Nephron (organoid): Measurements from ENCODE around the gene CTXN1.

Source experiments
- H3K27ac Mint-ChIP-seq, 3 experiments: 2 replicates each; pipeline ENCODE4 v1.8.0; 2020; ENCODE audit warnings: mixed read lengths in 3 of 3, mild to moderate bottlenecking in 2 of 3, moderate library complexity in 1 of 3
- H3K27me3 Mint-ChIP-seq: 2 replicates; pipeline ENCODE4 v1.8.0; 2021; ENCODE audit warnings: low read depth, mild to moderate bottlenecking, moderate library complexity, mixed read lengths
- H3K36me3 Mint-ChIP-seq: 2 replicates; pipeline ENCODE4 v1.8.0; 2020; ENCODE audit warnings: low read depth, mixed read lengths
- H3K4me1 Mint-ChIP-seq: 2 replicates; pipeline ENCODE4 v1.8.0; 2020; ENCODE audit warnings: mixed read lengths
- H3K4me3 Mint-ChIP-seq, 3 experiments: 2 replicates each; pipeline ENCODE4 v1.8.0; 2020; ENCODE audit warnings: mild to moderate bottlenecking in 3 of 3, mixed read lengths in 3 of 3, moderate library complexity in 2 of 3
- H3K9me3 Mint-ChIP-seq: 2 replicates; pipeline ENCODE4 v1.8.0; 2020; ENCODE audit warnings: mixed read lengths
- TF ChIP-seq, protein P1 (sequence below), 3 experiments: fragments of 200-600 bp; sonication (generic); IDR thresholded peaks; one replicate each; pipeline ENCODE4 v1.5.0; 2021; ENCODE audit warnings: antibody characterized with exemption in 3 of 3; ENCODE audit not compliant: unreplicated experiment in 3 of 3

CTXN1 gene

DNA sequence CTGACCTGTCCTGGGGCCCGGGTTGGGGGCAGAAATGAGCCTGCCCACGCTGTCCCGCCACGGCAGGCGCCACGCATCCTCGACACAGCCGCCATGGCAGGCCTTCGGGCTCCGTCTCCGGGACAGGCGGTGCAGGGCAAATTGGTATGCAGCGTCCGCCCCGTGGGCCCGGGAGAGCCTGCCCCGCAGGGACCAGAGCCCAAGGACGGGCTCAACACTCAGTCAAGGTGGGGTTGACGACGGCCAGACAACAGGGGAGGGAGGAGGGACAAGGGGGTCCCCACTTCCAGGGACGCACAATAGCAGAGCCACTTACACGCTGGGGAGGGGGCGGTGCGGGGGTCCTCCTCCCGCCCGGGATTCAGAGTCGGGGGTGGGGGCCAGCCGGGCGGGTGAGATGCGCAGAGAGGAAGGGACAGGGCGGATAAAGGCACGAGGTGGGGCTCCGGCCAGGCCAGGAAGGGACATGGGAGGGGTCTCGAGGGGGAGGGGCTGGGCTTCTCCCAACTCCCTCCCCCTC is 1.2 kb downstream of the CTXN1 start:
- peak overlapping the region in 2 of 3 experiments; percentile 56 to 68 for H3K4me3 Mint-ChIP-seq
- TF ChIP-seq, protein P1, sequence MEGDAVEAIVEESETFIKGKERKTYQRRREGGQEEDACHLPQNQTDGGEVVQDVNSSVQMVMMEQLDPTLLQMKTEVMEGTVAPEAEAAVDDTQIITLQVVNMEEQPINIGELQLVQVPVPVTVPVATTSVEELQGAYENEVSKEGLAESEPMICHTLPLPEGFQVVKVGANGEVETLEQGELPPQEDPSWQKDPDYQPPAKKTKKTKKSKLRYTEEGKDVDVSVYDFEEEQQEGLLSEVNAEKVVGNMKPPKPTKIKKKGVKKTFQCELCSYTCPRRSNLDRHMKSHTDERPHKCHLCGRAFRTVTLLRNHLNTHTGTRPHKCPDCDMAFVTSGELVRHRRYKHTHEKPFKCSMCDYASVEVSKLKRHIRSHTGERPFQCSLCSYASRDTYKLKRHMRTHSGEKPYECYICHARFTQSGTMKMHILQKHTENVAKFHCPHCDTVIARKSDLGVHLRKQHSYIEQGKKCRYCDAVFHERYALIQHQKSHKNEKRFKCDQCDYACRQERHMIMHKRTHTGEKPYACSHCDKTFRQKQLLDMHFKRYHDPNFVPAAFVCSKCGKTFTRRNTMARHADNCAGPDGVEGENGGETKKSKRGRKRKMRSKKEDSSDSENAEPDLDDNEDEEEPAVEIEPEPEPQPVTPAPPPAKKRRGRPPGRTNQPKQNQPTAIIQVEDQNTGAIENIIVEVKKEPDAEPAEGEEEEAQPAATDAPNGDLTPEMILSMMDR (IDR thresholded peaks at IDR 0.05; ENCODE audit: unreplicated experiment in 3 of 3) = no peak
- peaks cover 10% of the 10 kb centered on the region for H3K27me3 Mint-ChIP-seq
- peaks cover 5% of the 10 kb centered on the region for H3K36me3 Mint-ChIP-seq
- peaks cover 31% of the 10 kb centered on the region for H3K4me1 Mint-ChIP-seq
- H3K9me3 Mint-ChIP-seq = no peaks in the 10 kb centered on the region
- H3K27ac Mint-ChIP-seq = no peak overlapping the region

DNA sequence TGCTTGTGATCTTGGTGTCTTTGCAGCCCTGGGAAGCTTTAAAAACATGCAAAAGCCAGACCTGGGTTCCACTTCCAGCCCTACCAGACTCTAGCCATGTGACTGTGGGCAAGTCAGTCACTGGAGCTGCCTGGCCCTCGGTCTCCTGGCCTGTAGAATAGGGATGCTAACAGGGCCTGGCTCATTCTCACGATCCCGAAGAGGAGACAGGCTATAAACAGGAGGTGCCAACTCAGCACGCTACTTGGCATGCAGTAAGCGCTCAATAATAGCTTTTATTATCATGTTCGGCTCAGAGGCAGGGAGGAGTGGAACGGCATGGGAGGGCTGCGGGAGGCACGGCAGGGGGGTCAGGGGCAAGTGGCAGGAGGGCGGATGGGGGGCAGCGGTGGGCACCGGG is 1.7 kb downstream of the CTXN1 start:
- Mint-ChIP-seq H3K27ac (peak overlapping the region in 1 of 3 experiments; percentile 48), H3K27me3 (peaks cover 13% of the 10 kb centered on the region), H3K9me3 (no peaks in the 10 kb centered on the region), H3K4me3 (peak overlapping the region; percentile 76 to 87 (median 84)), H3K4me1 (peaks cover 34% of the 10 kb centered on the region), H3K36me3 (peaks cover 5% of the 10 kb centered on the region)
- TF ChIP-seq, protein P1 (IDR thresholded peaks at IDR 0.05; ENCODE audit: unreplicated experiment in 3 of 3) = no peak

DNA sequence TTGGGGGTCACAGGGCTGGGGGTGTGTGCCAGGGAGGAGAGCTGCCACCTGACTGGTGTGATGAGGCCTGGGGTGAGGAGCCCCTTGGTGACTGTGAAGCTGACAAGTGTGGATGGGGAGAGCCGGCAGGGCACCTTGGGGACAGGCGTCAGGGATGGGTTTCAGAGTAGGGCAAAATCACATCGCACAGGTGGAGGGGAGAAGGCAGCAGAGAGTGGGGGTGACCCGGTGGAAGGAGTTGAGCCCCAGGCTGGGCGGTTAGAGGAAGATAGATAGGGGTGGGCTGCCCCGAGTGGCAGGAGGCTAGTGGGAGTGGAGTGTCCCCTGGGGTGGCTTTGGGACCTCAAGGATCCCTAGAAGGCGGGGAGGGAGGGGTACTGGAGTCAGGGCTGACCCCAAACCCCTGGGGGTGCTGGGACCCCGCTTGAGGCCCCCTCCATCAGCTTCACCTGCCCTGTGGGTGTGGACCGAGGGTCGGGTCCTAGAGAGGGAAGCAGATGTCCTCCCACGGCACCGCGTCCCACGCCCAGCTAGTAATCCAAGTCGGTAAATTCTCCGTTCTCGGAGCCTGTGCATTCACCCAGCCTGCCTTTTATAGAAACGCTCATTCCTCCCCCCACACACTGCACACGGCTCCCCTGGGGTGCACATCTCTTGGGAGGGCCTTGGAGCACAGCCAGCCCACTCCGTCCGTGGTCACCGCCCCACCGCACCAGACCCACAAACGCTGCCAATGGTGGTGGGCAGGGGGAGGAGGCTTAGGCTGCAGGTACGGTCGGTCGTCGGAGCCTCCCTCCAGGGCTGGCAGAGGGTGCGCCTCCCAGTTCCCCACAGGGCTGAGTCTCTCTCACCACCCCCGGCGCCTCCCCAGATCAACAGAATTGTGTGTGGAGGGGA is 2.4 kb downstream of the CTXN1 start:
- Mint-ChIP-seq H3K27ac (peak overlapping the region in 1 of 3 experiments; percentile 53), H3K4me1 (peaks cover 27% of the 10 kb centered on the region), H3K27me3 (peaks cover 15% of the 10 kb centered on the region), H3K4me3 (peak overlapping the region; percentile 59 to 77 (median 74)), H3K36me3 (peaks cover 5% of the 10 kb centered on the region), H3K9me3 (no peaks in the 10 kb centered on the region)
- TF ChIP-seq, protein P1 (IDR thresholded peaks at IDR 0.05; ENCODE audit: unreplicated experiment in 3 of 3) = no peak

DNA sequence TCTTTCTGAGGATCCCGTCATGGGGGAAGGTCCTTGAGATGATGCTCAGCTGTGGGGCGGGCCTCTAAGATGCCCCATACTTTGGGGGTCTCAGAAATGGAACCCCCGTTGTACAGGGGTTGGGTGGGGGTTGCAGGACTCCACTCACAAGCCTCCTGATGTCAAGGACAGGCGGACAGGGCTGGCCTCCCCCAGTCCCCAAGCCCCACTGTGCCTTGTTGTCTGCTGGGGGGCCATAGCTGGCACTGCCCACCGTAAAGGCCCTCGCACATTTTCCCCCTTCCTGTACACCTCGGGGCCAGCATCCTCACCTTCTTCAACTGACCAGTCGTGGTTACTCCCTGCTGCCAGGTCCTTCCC is 3.1 kb downstream of the CTXN1 start:
- Mint-ChIP-seq H3K27me3 (peaks cover 22% of the 10 kb centered on the region), H3K36me3 (no peaks in the 10 kb centered on the region), H3K9me3 (no peaks in the 10 kb centered on the region), H3K27ac (peak overlapping the region in 1 of 3 experiments; percentile 53), H3K4me1 (peaks cover 22% of the 10 kb centered on the region), H3K4me3 (peak overlapping the region; percentile 49 to 63 (median 59))
- TF ChIP-seq, protein P1 (IDR thresholded peaks at IDR 0.05; ENCODE audit: unreplicated experiment in 3 of 3) = no peak

DNA sequence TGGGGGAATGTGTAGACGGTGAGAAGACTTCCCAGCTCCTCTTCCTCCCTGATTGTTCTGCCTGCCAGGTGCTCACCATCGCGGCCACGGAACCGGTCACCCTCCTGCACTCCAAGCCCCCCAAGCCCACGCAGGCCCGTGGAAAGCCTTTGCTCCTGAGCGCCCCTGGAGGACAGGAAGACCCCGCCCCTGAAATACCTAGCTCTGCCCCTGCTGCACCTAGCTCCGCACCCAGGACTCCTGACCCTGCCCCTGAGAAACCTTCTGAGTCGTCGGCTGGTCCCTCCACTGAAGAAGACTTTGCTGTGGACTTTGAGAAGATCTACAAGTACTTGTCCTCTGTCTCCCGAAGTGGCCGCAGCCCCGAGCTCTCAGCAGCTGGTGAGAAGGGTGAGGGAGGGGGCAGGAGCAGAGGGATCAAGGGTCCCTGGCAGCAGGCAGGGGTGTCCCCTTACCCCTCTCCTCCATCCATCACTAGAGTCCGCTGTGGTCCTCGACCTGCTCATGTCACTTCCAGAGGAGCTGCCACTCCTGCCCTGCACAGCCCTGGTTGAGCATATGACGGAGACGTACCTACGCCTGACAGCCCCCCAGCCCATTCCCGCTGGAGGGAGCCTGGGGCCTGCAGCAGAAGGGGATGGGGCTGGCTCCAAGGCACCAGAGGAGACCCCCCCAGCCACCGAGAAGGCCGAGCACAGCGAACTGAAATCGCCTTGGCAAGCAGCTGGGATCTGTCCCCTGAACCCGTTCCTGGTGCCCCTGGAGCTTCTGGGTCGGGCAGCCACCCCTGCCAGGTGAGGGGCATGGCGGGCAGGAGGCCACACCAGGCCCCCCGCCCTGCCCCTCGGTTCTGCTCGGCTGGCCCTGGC is 3.7 kb downstream of the CTXN1 start:
- Mint-ChIP-seq H3K27me3 (peaks cover 25% of the 10 kb centered on the region), H3K4me1 (peaks cover 22% of the 10 kb centered on the region), H3K36me3 (no peaks in the 10 kb centered on the region), H3K27ac (peak overlapping the region in 2 of 3 experiments; percentile 15 to 44), H3K4me3 (peak overlapping the region; percentile 65 to 77 (median 66)), H3K9me3 (no peaks in the 10 kb centered on the region)
- TF ChIP-seq, protein P1 (IDR thresholded peaks at IDR 0.05; ENCODE audit: unreplicated experiment in 3 of 3) = no peak
